Tibial nerve (tissue), 4 donors: ENCODE measurements around the gene ZNRF1. TPM values are rescaled to one million over a fixed set of nuclear protein-coding genes. Genes with fewer than 3 reads are reported as not detected.
"Not testable (repeated sequence)": the region's sequence is repeated elsewhere in the genome, so short reads cannot be mapped to it uniquely, and the experiment has no call there.

Experiments
- DNase-seq, 2 donors: peaks; one replicate each; pipeline ENCODE4 v3.0.0-alpha.2; 2019; ENCODE audit warnings: low spot score in 2 of 2
- H3K27ac ChIP-seq, 4 donors: fragments of 200-600 bp; sonication (generic) in 3 of 4; one replicate each; pipeline ENCODE4 v1.5.1; 2017 to 2019; ENCODE audit warnings: mild to moderate bottlenecking in 1 of 4
- H3K27me3 ChIP-seq, 2 donors: fragments of 200-600 bp; sonication (generic) in 1 of 2; one replicate each; pipeline versions ENCODE4 v1.5.1 to v1.6.0; 2017 to 2019
- H3K36me3 ChIP-seq, 3 donors: fragments of 200-600 bp; sonication (generic); one replicate each; pipeline ENCODE4 v1.5.1; 2018 to 2019
- H3K4me1 ChIP-seq, 4 donors: fragments of 200-600 bp; sonication (generic) in 3 of 4; one replicate each; pipeline ENCODE4 v1.5.1; 2017 to 2019
- H3K4me3 ChIP-seq, 4 donors: fragments of 200-600 bp; sonication (generic) in 3 of 4; one replicate each; pipeline ENCODE4 v1.5.1; 2017 to 2019; ENCODE audit warnings: mild to moderate bottlenecking in 1 of 4, moderate library complexity in 1 of 4
- H3K9me3 ChIP-seq, 4 donors: fragments of 200-600 bp; sonication (generic) in 3 of 4; one replicate each; pipeline ENCODE4 v1.5.1; 2017 to 2019
- CTCF ChIP-seq, 5 experiments: fragments of 200-600 bp in 3 of 5; fragments of 450-650 bp in 2 of 5; sonication (generic) in 3 of 5; IDR thresholded peaks; one replicate each; pipeline ENCODE4 v1.5.1; 2016 to 2019; ENCODE audit warnings: antibody characterized with exemption in 5 of 5, mild to moderate bottlenecking in 3 of 5, moderate library complexity in 2 of 5
- EP300 ChIP-seq, 2 donors: sonication (generic); formaldehyde crosslinking; IDR thresholded peaks; one replicate each; pipeline ENCODE4 v1.6.1; 2017; ENCODE audit warnings: antibody characterized with exemption in 2 of 2, mild to moderate bottlenecking in 1 of 2
- POLR2A ChIP-seq, 2 donors: fragments of 450-650 bp; IDR thresholded peaks; one replicate each; pipeline ENCODE4 v1.6.1; 2017; ENCODE audit warnings: antibody characterized with exemption in 2 of 2, mild to moderate bottlenecking in 2 of 2, moderate library complexity in 2 of 2
- WGBS, 2 donors: methylation state at CpG; one replicate each; pipeline ENCODE4 v1.1.5; 2018; 5-methylcytosine and 5-hydroxymethylcytosine counted together
- total RNA-seq, 4 donors: library from RNA; depleted of rRNA; stranded (reverse); fragments of >200 nt; gene quantifications; one replicate each; pipeline ENCODE4 v1.1.0, GENCODE V29; 2016

The ZNRF1 gene
- total RNA-seq, 4 donors from 2014 or later: 10.3 to 31.4 (median 14.7) TPM

- Histone ChIP-seq H3K27ac (peak overlapping the region; percentile 37 to 94 (median 78)), H3K27me3 (no peaks in the 10 kb centered on the region), H3K4me1 (peaks cover 0 to 32% (median 10%) of the 10 kb centered on the region in 4 donors), H3K4me3 (no peak overlapping the region), H3K9me3 (peaks cover 0 to 8% (median 0%) of the 10 kb centered on the region in 4 donors), H3K36me3 (no peaks in the 10 kb centered on the region)
- TF ChIP-seq CTCF (IDR thresholded peaks at IDR 0.05) (no peak), POLR2A (IDR thresholded peaks at IDR 0.05) (no peak), EP300 (IDR thresholded peaks at IDR 0.05) (no peak)
- 11 to 19% methylated on average over 3 of the region's 3 CpGs for WGBS, 2 donors
- DNase-seq: no peak
Measured at GRCh38 chr16:75025761-75026160, 26.9 kb downstream of the ZNRF1 start.

GRCh38 chr16:75026239-75026891 is 27.5 kb downstream of the ZNRF1 start:
- not testable (repeated sequence) for H3K4me3 ChIP-seq, H3K27me3 ChIP-seq, H3K36me3 ChIP-seq, H3K9me3 ChIP-seq
- peak; percentile 78 to 91 for TF ChIP-seq EP300 (IDR thresholded peaks at IDR 0.05)
- peak in 1 of 2 donors; percentile 56 for DNase-seq
- WGBS, 2 donors: 59 to 68% methylated on average over 10 of the region's 10 CpGs
- Histone ChIP-seq H3K27ac (peak overlapping the region; percentile 58 to 94 (median 74)), H3K4me1 (peaks cover 0 to 32% (median 10%) of the 10 kb centered on the region in 4 donors)

GRCh38 chr16:75026892-75027391 is 28.1 kb downstream of the ZNRF1 start:
- 91 to 94% methylated on average over 2 of the region's 2 CpGs for WGBS, 2 donors
- Histone ChIP-seq H3K27me3 (no peaks in the 10 kb centered on the region), H3K9me3 (no peaks in the 10 kb centered on the region), H3K27ac (peak overlapping the region; percentile 58 to 94 (median 74)), H3K4me3 (no peak overlapping the region), H3K36me3 (no peaks in the 10 kb centered on the region), H3K4me1 (peaks cover 0 to 32% (median 10%) of the 10 kb centered on the region in 4 donors)
- DNase-seq: no peak
- TF ChIP-seq EP300 (IDR thresholded peaks at IDR 0.05): no peak
- no peak for TF ChIP-seq POLR2A (IDR thresholded peaks at IDR 0.05)
- no peak for TF ChIP-seq CTCF (IDR thresholded peaks at IDR 0.05)

GRCh38 chr16:75027520-75028300 is 28.9 kb downstream of the ZNRF1 start:
- H3K4me3 ChIP-seq: no peak overlapping the region
- peaks cover 0 to 32% (median 10%) of the 10 kb centered on the region in 4 donors for H3K4me1 ChIP-seq
- peak overlapping the region in 1 of 4 donors; percentile 25 for H3K27ac ChIP-seq
- WGBS, 2 donors: 87 to 94% methylated on average over 6 of the region's 6 CpGs
- H3K9me3 ChIP-seq: no peaks in the 10 kb centered on the region
- DNase-seq: no peak
- H3K36me3 ChIP-seq: no peaks in the 10 kb centered on the region
- H3K27me3 ChIP-seq: no peaks in the 10 kb centered on the region
- no peak for TF ChIP-seq EP300 (IDR thresholded peaks at IDR 0.05)

- Histone ChIP-seq H3K36me3 (no peaks in the 10 kb centered on the region), H3K27ac (peak overlapping the region in 1 of 4 donors; percentile 25), H3K4me1 (peaks cover 0 to 32% (median 10%) of the 10 kb centered on the region in 4 donors), H3K4me3 (no peak overlapping the region), H3K27me3 (no peaks in the 10 kb centered on the region), H3K9me3 (no peaks in the 10 kb centered on the region)
- no peak for TF ChIP-seq EP300 (IDR thresholded peaks at IDR 0.05)
- TF ChIP-seq POLR2A (IDR thresholded peaks at IDR 0.05): no peak
- no peak for TF ChIP-seq CTCF (IDR thresholded peaks at IDR 0.05)
- 89 to 93% methylated on average over 4 of the region's 4 CpGs for WGBS, 2 donors
- DNase-seq: no peak
Measured at GRCh38 chr16:75028544-75029135, 29.8 kb downstream of the ZNRF1 start.
